HG03175 (cell line): ENCODE measurements around the gene TWIST2.

ENCODE experiments used
- ATAC-seq: cut with Tn5 transposase; IDR thresholded peaks from one replicate; pipeline ENCODE4 v1.9.1; 2021; ENCODE audit warnings: mild to moderate bottlenecking, moderate library complexity; ENCODE audit not compliant: unreplicated experiment

The TWIST2 gene

GRCh38 chr2:238888781-238889180 is 40.9 kb downstream of the TWIST2 start:
- ATAC-seq = no peak

DNA sequence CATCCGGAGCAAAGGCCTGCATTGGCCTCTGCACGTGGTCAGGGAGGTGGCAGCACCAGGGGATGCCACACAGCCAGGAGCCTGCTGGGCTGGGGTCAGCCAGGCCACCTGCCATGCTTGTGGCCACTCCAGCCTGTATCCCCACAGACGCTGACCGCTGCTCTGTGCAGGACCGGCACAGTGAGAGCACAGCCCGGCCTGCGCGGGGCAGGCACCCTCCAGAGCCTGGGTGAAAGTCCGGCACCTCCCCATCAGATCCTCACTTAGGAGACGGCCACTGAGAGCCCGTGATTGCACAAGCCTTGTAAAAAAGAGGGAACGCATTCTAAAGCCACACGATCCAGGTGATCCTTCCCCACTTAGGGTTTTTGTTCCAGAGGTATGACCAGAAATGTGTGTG is 42.2 kb downstream of the TWIST2 start:
- no peak for ATAC-seq

DNA sequence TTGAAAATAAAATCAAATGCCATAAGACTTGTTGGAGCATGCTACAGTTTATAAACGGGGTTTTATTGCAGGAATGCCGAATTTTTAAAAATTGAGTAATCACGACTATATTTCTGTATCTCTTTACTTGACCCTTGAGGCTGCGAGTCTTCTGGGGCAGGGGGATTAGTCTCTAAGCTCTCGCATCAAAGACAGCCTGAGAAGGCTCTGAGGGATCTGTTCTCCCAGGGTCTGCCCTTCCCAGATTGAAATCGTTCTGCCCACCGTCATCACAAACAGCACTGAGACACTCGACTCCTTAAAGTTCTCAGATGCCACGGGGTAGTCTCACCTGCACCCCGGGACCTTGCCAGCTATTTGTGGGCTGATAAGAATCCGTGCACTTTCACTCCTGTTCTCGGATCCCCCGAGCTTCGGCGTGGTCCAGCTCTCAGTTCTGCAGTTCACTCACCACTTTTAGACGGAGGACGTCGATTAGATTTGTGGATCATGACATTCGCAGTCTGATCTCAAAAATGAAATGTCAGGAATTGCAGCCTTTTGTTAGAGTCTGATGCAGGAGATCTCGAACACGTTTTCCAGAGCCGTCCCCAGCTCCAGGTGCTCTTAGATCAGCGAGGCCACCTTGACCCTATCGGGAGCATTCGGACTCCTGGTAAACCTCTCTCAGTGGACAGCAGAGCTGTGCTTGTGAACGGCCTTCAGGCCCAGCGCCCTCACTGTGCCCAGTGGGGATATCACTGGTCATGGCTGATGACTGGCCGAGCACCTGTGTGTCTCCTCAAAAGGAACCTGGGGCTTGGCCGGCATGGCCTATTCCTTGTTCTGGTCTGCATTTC is 43.0 kb downstream of the TWIST2 start:
- ATAC-seq = no peak

- ATAC-seq = no peak
Measured at GRCh38 chr2:238891457-238892203, 43.7 kb downstream of the TWIST2 start.

DNA sequence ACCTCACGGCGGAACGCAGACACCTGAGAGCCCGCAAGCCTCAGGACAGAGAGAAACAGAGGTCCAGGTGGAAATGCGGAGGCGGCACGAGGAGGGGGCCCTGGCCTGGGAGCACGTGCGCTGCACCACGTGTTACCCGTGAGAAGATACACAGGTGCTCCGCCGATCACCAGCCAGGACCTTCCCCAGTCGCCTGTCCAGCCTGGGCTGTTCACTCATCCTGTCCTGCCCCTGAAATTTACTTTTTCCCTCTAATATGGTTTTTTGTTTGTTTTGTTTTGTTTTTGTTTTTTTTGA is 44.3 kb downstream of the TWIST2 start:
- no peak for ATAC-seq

GRCh38 chr2:238892796-238893195 is 44.9 kb downstream of the TWIST2 start:
- ATAC-seq = no peak

- no peak for ATAC-seq
Measured at GRCh38 chr2:238893349-238894000, 45.6 kb downstream of the TWIST2 start.

GRCh38 chr2:238894226-238894949 is 46.5 kb downstream of the TWIST2 start:
- ATAC-seq = no peak

GRCh38 chr2:238894950-238895298 is 47.0 kb downstream of the TWIST2 start:
- ATAC-seq = no peak

GRCh38 chr2:238895361-238895882 is 47.5 kb downstream of the TWIST2 start:
- ATAC-seq = no peak

GRCh38 chr2:238895891-238896600 is 48.2 kb downstream of the TWIST2 start:
- no peak for ATAC-seq

- ATAC-seq = no peak
Measured at GRCh38 chr2:238896641-238897040, 48.8 kb downstream of the TWIST2 start.

- no peak for ATAC-seq
Measured at GRCh38 chr2:238897122-238897880, 49.4 kb downstream of the TWIST2 start.

DNA sequence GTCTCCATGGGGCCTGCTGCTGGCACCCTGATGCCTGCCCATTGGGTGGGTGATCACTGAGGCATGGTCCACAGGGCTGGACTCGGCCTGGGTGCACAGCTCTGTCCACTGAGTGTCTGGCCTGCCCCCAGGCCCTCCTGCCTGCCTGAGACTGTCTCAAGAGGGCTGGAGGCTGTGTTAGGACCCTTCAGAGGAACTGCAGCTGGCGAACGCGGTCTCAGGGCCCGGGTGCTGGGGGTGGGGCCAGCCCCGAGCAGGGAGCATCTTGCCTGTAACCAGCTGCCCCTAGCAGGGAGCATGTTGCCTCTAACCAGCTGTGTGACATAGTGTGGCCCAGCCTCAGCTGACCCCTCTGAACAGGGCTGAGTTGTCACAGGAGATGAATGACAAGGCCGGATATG is 50.0 kb downstream of the TWIST2 start:
- ATAC-seq = no peak

DNA sequence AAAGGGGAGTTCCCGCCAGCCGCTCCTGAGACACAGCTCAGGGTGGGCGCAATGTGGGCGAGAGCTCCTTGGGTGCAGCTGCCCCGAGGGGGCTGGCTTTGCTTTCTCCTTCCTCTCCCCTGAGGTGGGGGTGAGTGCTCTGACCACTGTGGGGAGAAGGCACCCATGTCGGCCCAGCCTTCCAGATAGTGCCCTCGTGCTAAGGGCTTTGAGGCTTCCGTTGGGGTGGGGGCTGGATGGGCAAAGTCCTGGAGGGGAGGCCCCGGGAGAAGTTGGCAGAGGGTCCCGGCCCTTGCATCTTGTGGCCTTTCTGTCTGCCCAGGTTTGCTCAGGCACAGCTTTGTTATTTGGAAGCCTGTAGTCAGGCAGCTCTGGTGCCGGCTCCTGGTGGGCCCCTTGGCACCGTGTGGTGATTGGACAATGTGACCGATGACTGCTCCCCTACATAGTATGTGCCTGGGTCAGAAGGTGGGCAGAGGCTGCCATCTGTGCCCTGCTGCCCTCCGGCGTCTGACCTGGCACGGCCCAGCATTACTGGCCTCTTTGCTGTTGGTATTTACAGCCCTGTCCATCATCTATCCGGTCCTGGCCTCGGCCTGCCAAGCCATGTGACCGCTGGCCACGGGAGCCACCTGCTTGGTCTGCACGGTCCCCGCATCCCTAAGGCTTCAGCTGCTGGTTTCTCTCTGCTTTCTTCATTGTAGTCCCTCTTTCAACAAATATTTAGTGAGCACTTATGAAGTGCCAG is 50.8 kb downstream of the TWIST2 start:
- no peak for ATAC-seq

- no peak for ATAC-seq
Measured at GRCh38 chr2:238899386-238899785, 51.5 kb downstream of the TWIST2 start.

DNA sequence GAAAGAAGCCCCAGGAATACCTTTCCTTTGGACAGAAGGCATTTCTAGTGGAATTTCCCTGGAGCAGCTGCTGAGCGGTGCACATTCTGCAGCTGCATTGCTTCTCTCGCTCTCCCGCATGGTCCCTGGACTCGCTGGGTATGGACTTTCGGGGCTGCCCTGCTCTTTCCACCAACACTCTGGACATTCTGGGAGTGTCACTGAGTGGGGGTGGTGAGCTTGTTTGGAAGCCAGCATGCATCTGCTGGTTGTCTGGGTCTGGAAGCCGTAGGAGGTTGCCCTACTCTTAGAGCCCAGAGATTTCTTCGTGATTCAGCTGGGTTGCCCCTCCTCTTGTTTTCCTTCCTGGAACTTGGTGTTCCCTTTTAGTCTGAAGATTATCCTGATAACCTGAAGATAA is 52.6 kb downstream of the TWIST2 start:
- ATAC-seq = no peak

GRCh38 chr2:238901461-238902057 is 53.7 kb downstream of the TWIST2 start:
- no peak for ATAC-seq

- no peak for ATAC-seq
Measured at GRCh38 chr2:238902285-238902684, 54.4 kb downstream of the TWIST2 start.
